AG09309 (cell line): ENCODE data around the gene GH2.
"Not testable (repeated sequence)": the region's sequence is repeated elsewhere in the genome, so short reads cannot be mapped to it uniquely, and the experiment has no call there.

ENCODE experiments used
- DNase-seq: peaks from one replicate; pipeline ENCODE4 v3.0.0-alpha.2; 2010; ENCODE audit warnings: low read depth
- H3K4me3 ChIP-seq: 2 replicates; pipeline ENCODE4 v1.5.1; 2011; ENCODE audit warnings: mild to moderate bottlenecking, low read depth, low read length, moderate library complexity; ENCODE audit not compliant: control insufficient read depth
- CTCF ChIP-seq: IDR thresholded peaks from 2 replicates; pipeline ENCODE4 v1.5.1; 2011; ENCODE audit warnings: mild to moderate bottlenecking, low read depth, low read length, inconsistent platforms; ENCODE audit not compliant: insufficient read depth, control insufficient read depth; ENCODE audit errors: missing control alignments

Gene GH2

GRCh38 chr17:63907161-63907778, 25.5 kb upstream of the GH2 start:
- not testable (repeated sequence) for H3K4me3 ChIP-seq, DNase-seq
- peak; percentile 11 for TF ChIP-seq CTCF

- H3K4me3 ChIP-seq, DNase-seq: not testable (repeated sequence)
These were observed 23.1 kb upstream of the GH2 start for GRCh38 chr17:63904796-63905195.

- peak; percentile 24 for TF ChIP-seq CTCF
- not testable (repeated sequence) for H3K4me3 ChIP-seq, DNase-seq
These were observed 22.1 kb upstream of the GH2 start for GRCh38 chr17:63903787-63904201.

- not testable (repeated sequence) for DNase-seq, H3K4me3 ChIP-seq
These were observed 20.2 kb upstream of the GH2 start for GRCh38 chr17:63901971-63902370.

- TF ChIP-seq CTCF: peak; percentile 3
- DNase-seq, H3K4me3 ChIP-seq: not testable (repeated sequence)
These were observed 17.4 kb upstream of the GH2 start for GRCh38 chr17:63898899-63899798.

- not testable (repeated sequence) for H3K4me3 ChIP-seq, DNase-seq
These were observed 15.0 kb upstream of the GH2 start, which contains the start of gene CSH1 for GRCh38 chr17:63896524-63897354. Gene CSH1, minus strand, starts transcription at chr17:63896574. Its CDS starts 63 bp downstream, at chr17:63896511.

GRCh38 chr17:63894821-63895220, 13.1 kb upstream of the GH2 start:
- not testable (repeated sequence) for H3K4me3 ChIP-seq, DNase-seq

- not testable (repeated sequence) for DNase-seq, H3K4me3 ChIP-seq
These were observed 12.3 kb upstream of the GH2 start for GRCh38 chr17:63894021-63894420.
